IPS-18c (cell line): Measurements from ENCODE around the gene ZRANB1.

ENCODE experiments used
- H3K4me3 ChIP-seq: 2 replicates; pipeline ENCODE4 v1.7.0; 2013; ENCODE audit warnings: low read depth, mild to moderate bottlenecking, low read length, moderate library complexity; ENCODE audit not compliant: insufficient read depth
- H3K9me3 ChIP-seq: one replicate; pipeline ENCODE4 v1.6.1; 2013; ENCODE audit warnings: mild to moderate bottlenecking, low read length, moderate library complexity; ENCODE audit not compliant: control insufficient read depth, insufficient read depth

The ZRANB1 gene

DNA sequence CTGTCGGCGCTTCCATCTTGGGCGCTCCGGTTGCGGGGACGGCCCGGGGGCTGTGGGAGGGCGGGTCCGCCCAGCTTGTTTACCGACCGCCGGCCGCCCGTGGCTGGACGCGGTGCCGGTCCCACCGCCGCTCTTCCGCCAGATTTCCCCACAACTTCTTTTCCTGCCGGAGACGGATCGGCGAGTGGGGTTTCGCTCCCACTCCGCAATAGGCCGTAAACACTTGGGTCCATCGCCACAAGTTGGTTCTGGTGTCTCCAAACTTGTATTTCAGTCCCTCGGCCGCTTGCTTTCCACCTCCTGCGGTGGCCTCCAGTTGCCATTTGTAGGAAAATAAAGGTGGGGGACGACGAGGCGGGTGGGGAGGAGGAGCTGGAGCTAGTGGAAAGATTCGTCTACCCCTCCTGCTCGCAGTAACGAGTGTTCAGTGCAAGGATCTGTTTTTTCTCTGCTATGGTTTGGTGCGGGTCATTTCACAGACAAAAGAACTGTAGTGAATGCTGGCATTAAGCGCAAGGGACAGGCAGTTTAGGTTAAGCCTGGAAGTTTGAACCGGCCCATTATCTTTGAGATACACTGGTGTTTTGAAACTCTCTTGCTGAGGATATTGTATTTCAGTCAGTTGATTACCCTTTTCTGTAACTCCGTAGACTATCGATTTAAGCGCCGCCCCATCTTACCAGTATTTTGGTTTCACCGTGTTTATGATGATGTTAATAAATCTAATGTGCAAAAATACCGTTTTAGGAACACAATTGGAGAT, 24.3 kb upstream of the ZRANB1 start:
- peak overlapping the region; percentile 73 for H3K4me3 ChIP-seq
- H3K9me3 ChIP-seq, result peaks cover under 1% of the 10 kb centered on the region

DNA sequence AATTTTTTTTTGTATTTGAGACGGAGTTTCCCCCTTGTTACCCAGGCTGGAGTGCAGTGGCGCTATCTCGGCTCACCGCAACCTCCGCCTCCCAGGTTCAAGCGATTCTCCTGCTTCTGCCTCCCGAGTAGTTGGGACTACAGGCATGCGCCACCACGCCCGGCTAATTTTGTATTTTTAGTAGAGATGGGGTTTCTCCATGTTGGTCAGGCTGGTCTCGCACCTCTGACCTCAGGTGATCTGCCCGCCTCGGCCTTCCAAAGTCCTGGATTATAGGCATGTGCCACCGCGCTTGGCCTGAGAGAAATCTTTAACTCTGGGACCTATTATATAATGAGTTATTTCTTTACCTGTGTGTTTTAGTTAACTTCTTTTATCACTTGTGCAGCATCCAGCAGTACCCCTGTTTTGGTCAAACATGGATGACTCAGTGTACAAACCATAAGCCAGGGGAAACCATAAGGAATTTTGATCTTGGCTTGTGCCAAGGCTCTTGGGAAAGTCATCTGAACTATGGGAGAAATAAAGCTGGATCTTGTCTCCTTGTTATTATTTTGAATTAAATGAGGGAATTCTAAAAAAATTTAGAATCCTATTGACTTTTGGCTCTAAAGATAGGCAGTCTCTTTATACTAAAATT, 23.6 kb upstream of the ZRANB1 start:
- Histone ChIP-seq H3K4me3 (peak overlapping the region; percentile 73), H3K9me3 (peaks cover 3% of the 10 kb centered on the region)

GRCh38 chr10:124918906-124919305, 23.0 kb upstream of the ZRANB1 start:
- peaks cover 3% of the 10 kb centered on the region for H3K9me3 ChIP-seq
- no peak overlapping the region for H3K4me3 ChIP-seq

DNA sequence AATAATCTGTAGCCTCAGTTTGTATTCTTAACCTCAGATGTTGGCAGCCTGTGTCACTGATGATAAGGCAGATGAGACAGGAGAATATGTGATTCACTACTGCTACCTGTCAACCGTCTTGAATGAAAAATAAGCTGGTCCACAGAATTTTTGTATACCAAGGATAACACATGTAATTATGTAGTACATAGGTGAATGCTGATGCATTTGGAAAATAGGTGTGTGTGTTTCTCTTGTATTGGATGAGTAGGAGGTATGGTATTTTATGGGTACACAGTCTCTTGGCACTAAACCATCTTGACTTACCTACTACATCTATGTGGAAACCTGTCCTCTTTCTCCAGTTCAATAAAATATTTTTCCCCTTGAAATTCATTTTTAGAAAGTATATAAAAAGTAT, 20.7 kb upstream of the ZRANB1 start:
- peaks cover 3% of the 10 kb centered on the region for H3K9me3 ChIP-seq
- no peak overlapping the region for H3K4me3 ChIP-seq

DNA sequence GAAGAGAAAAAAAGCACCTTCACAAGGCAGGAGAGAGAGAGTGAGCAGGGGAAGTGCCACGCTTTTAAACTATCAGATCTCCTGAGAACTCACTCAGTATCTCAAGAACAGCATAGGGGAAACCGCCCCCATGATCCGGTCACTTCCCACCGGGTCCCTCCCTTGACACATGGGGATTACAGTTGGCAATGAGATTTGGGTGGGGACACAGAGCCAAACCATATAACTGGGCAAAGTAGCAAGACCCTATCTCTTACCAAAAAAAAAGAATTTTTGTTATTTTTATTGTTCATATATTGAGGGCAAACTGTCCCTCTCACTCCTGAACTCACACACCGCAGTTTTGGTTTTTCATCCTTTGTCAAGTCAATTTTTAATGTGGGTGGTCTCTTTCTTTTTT, 18.2 kb upstream of the ZRANB1 start:
- H3K9me3 ChIP-seq, result peaks cover 3% of the 10 kb centered on the region
- H3K4me3 ChIP-seq, result no peak overlapping the region

DNA sequence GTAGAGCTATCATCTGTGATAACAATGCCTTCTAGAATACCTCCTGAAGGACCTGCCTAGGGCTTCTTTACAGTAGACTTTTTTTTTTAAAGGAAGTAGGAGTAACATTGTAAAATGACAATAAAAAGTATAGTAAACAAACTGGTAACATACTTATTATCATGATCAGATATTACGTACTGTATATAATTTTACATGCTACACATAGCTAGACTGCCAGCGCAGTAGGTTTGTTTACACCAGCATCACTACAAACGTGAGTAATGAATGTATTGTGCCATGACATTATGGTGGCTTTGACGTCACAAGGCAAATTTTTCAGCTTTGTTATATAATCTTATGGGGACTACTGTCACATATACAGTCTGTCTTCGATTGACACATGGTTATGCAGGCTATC, 15.4 kb upstream of the ZRANB1 start:
- Histone ChIP-seq H3K4me3 (no peak overlapping the region), H3K9me3 (peaks cover 3% of the 10 kb centered on the region)

DNA sequence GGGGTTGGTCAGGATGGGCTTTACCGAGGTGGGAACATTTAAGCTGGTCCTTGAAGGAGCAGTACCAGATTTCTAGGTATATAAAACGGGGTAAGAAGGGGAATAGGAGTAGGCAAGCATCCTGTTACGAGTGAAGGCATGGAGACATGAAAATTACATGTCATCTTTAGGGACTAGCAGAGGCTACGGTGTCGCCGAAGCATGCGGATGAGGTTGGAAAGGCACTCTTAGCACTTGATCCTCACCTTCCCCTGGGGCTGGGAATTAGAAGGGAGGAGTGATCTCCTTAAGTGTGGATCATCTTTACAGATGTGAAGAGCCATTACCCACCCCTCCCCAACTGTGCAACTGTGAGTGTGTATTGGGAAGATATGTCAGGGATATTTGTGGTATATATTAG, 13.8 kb upstream of the ZRANB1 start:
- no peak overlapping the region for H3K4me3 ChIP-seq

DNA sequence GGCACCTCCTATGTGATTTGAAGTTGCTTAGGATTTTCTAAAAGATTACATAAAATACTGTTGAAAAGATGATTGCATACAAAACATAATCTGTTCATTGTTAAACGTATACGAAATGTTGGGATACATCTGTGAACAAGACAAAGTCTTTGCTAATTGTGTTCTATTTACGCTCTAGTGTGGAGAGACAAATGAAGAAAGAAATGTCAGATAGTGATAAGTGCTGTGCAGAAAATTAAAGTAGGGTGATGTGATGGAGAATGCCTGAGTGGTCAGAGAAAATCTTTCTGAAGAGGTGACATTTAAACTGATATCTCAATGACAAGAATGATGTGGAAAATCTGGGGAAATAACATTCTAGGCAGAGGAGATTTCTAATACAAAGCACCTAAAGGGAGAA, 13.4 kb upstream of the ZRANB1 start:
- no peaks in the 10 kb centered on the region for H3K9me3 ChIP-seq
- no peak overlapping the region for H3K4me3 ChIP-seq

More for the DNA sequence above, 13.8 kb upstream of the ZRANB1 start:
- H3K9me3 ChIP-seq, result no peaks in the 10 kb centered on the region

DNA sequence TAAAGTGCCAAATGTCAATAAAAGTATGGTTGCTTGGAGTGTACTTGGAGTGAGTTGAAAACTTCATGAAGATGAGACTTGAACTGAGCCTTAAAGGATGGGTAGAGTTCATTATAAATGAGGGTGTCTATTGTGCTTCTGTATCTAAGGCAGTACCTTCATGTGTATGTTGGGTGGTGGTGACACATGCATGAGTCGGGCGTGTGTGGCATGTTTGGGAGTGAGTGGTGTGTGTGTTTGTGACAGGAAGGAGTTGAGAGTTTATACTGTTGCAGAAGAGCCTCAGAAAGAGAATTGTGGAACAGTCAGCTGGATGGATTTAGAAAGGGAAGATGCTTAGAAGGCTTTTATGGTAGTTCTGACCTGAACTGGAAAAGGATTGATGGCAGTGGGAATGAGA, 6.0 kb upstream of the ZRANB1 start:
- no peak overlapping the region for H3K4me3 ChIP-seq
- H3K9me3 ChIP-seq, result no peaks in the 10 kb centered on the region

- H3K9me3 ChIP-seq, result no peaks in the 10 kb centered on the region
- H3K4me3 ChIP-seq, result no peak overlapping the region
Observed at GRCh38 chr10:124936813-124937212, 5.1 kb upstream of the ZRANB1 start.

GRCh38 chr10:124939290-124939689, 2.6 kb upstream of the ZRANB1 start:
- Histone ChIP-seq H3K9me3 (no peaks in the 10 kb centered on the region), H3K4me3 (no peak overlapping the region)

DNA sequence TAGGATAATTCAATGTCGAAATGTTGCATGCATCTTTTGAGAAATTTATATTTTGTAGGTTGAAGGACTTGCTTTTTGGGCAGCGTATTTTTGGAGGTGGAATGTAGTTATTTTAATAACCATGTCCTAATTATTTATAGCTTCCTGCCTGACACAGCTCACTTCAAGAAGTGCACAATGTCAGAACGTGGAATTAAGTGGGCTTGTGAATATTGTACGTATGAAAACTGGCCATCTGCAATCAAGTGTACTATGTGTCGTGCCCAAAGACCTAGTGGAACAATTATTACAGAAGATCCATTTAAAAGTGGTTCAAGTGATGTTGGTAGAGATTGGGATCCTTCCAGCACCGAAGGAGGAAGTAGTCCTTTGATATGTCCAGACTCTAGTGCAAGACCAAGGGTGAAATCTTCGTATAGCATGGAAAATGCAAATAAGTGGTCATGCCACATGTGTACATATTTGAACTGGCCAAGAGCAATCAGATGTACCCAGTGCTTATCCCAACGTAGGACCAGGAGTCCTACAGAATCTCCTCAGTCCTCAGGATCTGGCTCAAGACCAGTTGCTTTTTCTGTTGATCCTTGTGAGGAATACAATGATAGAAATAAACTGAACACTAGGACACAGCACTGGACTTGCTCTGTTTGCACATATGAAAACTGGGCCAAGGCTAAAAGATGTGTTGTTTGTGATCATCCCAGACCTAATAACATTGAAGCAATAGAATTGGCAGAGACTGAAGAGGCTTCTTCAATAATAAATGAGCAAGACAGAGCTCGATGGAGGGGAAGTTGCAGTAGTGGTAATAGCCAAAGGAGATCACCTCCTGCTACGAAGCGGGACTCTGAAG, 620 bp downstream of the ZRANB1 start:
- no peak overlapping the region for H3K4me3 ChIP-seq
- H3K9me3 ChIP-seq, result no peaks in the 10 kb centered on the region

- no peak overlapping the region for H3K4me3 ChIP-seq
- no peaks in the 10 kb centered on the region for H3K9me3 ChIP-seq
Observed at GRCh38 chr10:124943301-124944092, 1.6 kb downstream of the ZRANB1 start.

DNA sequence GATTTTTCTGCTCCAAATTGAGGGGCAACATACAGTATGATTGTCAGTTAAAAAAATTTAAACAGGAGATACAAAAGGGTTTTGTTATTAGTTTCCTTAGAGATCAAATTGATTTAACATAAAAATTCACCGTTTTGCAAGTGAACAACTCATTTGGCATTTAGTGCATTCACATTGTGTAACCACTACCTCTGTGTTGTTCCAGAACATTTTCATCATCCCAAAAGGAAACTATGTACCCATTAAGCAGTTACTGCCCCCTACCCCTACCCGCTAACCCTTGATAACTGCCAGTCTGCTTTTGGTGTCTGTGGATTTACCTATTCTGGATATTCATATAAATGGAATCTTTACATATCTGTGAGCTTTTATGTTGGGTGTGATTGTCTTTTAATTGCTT, 3.1 kb downstream of the ZRANB1 start:
- no peaks in the 10 kb centered on the region for H3K9me3 ChIP-seq

DNA sequence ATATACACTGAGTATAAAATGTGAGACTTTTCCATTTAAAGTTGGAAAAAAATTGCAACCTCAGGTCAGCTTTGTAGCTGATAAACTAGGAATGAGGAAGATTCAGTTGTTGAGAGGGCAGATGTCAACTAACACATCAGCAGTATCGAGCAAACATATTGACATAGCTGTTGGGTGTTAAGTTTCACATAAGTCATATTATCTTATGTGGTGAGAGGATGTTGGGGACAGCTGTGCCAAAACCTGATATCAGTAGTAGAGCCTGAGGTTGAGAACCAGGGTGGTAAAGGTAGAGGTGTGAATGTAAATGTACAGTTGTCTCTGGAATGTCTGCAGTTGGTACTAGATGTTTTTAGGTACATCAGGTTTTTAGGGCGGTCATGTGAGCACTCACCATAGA, 5.0 kb downstream of the ZRANB1 start:
- H3K4me3 ChIP-seq, result no peak overlapping the region
- H3K9me3 ChIP-seq, result no peaks in the 10 kb centered on the region

More for the DNA sequence above, 3.1 kb downstream of the ZRANB1 start:
- no peak overlapping the region for H3K4me3 ChIP-seq

GRCh38 chr10:124949543-124949942, 7.6 kb downstream of the ZRANB1 start:
- H3K9me3 ChIP-seq, result no peaks in the 10 kb centered on the region
- no peak overlapping the region for H3K4me3 ChIP-seq

GRCh38 chr10:124952123-124952522, 10.2 kb downstream of the ZRANB1 start:
- no peaks in the 10 kb centered on the region for H3K9me3 ChIP-seq
- no peak overlapping the region for H3K4me3 ChIP-seq
